ENCODE results near the gene AURKAIP1.

The AURKAIP1 gene

GRCh38 chr1:1381294-1381693, 6.3 kb upstream of the AURKAIP1 start:
- Histone ChIP-seq H4K20me1 (peaks cover 0 to 63% (median 53%) of the 10 kb centered on the region in 11 experiments; a peak in 19 of 22 replicates), H3K4me3 (no peak overlapping the region), H3K9me3 (replicated peaks in 1 of 11) (no peaks in the 10 kb centered on the region), H3K4me1 (peaks cover 0 to 14% (median 4%) of the 10 kb centered on the region in 10 experiments; a peak in 15 of 20 replicates), H3K9ac (no peak overlapping the region; a peak in 2 of 22 replicates), H3K36me3 (peaks cover 38 to 74% (median 56%) of the 10 kb centered on the region in 11 experiments), H3K27ac (no peak overlapping the region), H3K4me2 (no peak overlapping the region), H3K27me3 (no peaks in the 10 kb centered on the region)
- TF ChIP-seq Cebpa-rat (IDR thresholded peaks at IDR 0.05) = no peak

GRCh38 chr1:1380860-1381259, 5.9 kb upstream of the AURKAIP1 start:
- no peak for TF ChIP-seq Cebpa-rat (IDR thresholded peaks at IDR 0.05)

GRCh38 chr1:1377540-1378205, 2.7 kb upstream of the AURKAIP1 start:
- Histone ChIP-seq H3K36me3 (peaks cover 32 to 57% (median 47%) of the 10 kb centered on the region in 11 experiments), H3K4me1 (peaks cover 21 to 27% (median 25%) of the 10 kb centered on the region in 10 experiments), H3K27me3 (no peaks in the 10 kb centered on the region), H3K4me2 (no peak overlapping the region), H3K9ac (0 out of 22 replicates have a peak overlapping the region, but pooled peaks of 1 of the 11 experiments have one; percentile 6), H3K27ac (no peak overlapping the region), H3K9me3 (replicated peaks in 1 of 11) (no peaks in the 10 kb centered on the region), H4K20me1 (peaks cover 0 to 48% (median 40%) of the 10 kb centered on the region in 11 experiments; a peak in 18 of 22 replicates), H3K4me3 (no peak overlapping the region)
- no peak for TF ChIP-seq Cebpa-rat (IDR thresholded peaks at IDR 0.05)

More at GRCh38 chr1:1380860-1381259, 5.9 kb upstream of the AURKAIP1 start:
- no peaks in the 10 kb centered on the region for H3K27me3 ChIP-seq
- no peak overlapping the region for H3K4me3 ChIP-seq
- peaks cover 4 to 18% (median 8%) of the 10 kb centered on the region in 10 experiments; a peak in 18 of 20 replicates for H3K4me1 ChIP-seq
- no peaks in the 10 kb centered on the region for H3K9me3 ChIP-seq (replicated peaks in 1 of 11)
- no peak overlapping the region; a peak in 2 of 22 replicates for H3K9ac ChIP-seq
- no peak overlapping the region for H3K27ac ChIP-seq
- H3K4me2 ChIP-seq = no peak overlapping the region
- peaks cover 0 to 59% (median 48%) of the 10 kb centered on the region in 11 experiments; a peak in 19 of 22 replicates for H4K20me1 ChIP-seq
- peaks cover 34 to 74% (median 56%) of the 10 kb centered on the region in 11 experiments for H3K36me3 ChIP-seq

- Histone ChIP-seq H3K27me3 (no peaks in the 10 kb centered on the region), H3K36me3 (peaks cover 24 to 52% (median 38%) of the 10 kb centered on the region in 11 experiments), H3K9ac (peak overlapping the region in 7 of 11 experiments; percentile 91 to 99 (median 99); a peak in 5 of 22 replicates), H3K27ac (peak overlapping the region in 9 of 11 experiments; percentile 89 to 98 (median 97); a peak in 11 of 22 replicates), H3K9me3 (replicated peaks in 1 of 11) (no peaks in the 10 kb centered on the region), H3K4me3 (peak overlapping the region in 2 of 10 experiments; percentile 94 to 98; a peak in 3 of 20 replicates), H3K4me2 (peak overlapping the region in 10 of 11 experiments; percentile 66 to 98 (median 86); a peak in 18 of 22 replicates), H4K20me1 (peaks cover 2 to 48% (median 41%) of the 10 kb centered on the region in 11 experiments; a peak in 21 of 22 replicates), H3K4me1 (peaks cover 31 to 37% (median 35%) of the 10 kb centered on the region in 10 experiments)
- TF ChIP-seq Cebpa-rat (IDR thresholded peaks at IDR 0.05) = no peak
Observed at GRCh38 chr1:1376551-1377226, 1.7 kb upstream of the AURKAIP1 start.

- Histone ChIP-seq H3K27ac (peak overlapping the region; percentile 89 to 98 (median 95)), H3K27me3 (no peaks in the 10 kb centered on the region), H3K4me2 (peak overlapping the region; percentile 95 to 100 (median 100)), H3K4me3 (peak overlapping the region; percentile 80 to 100 (median 96)), H3K9ac (peak overlapping the region; percentile 91 to 99 (median 98)), H4K20me1 (peaks cover 4 to 45% (median 41%) of the 10 kb centered on the region in 11 experiments; a peak in 21 of 22 replicates), H3K4me1 (peaks cover 46 to 57% (median 56%) of the 10 kb centered on the region in 10 experiments), H3K9me3 (replicated peaks in 1 of 11) (no peaks in the 10 kb centered on the region), H3K36me3 (peaks cover 8 to 34% (median 20%) of the 10 kb centered on the region in 11 experiments)
- no peak for TF ChIP-seq Cebpa-rat (IDR thresholded peaks at IDR 0.05)
Observed at GRCh38 chr1:1374589-1374928, 448 bp downstream of the AURKAIP1 start.

GRCh38 chr1:1373815-1374588, 1.0 kb downstream of the AURKAIP1 start:
- H3K27me3 ChIP-seq = no peaks in the 10 kb centered on the region
- peak overlapping the region; percentile 89 to 98 (median 95) for H3K27ac ChIP-seq
- H3K4me1 ChIP-seq = peaks cover 46 to 62% (median 59%) of the 10 kb centered on the region in 10 experiments
- peaks cover 8 to 34% (median 20%) of the 10 kb centered on the region in 11 experiments for H3K36me3 ChIP-seq
- H4K20me1 ChIP-seq = peaks cover 4 to 45% (median 41%) of the 10 kb centered on the region in 11 experiments; a peak in 21 of 22 replicates
- TF ChIP-seq Cebpa-rat (IDR thresholded peaks at IDR 0.05) = no peak
- peak overlapping the region; percentile 80 to 100 (median 96) for H3K4me3 ChIP-seq
- H3K4me2 ChIP-seq = peak overlapping the region; percentile 95 to 100 (median 100)
- H3K9me3 ChIP-seq (replicated peaks in 1 of 11) = no peaks in the 10 kb centered on the region
- peak overlapping the region; percentile 91 to 99 (median 98) for H3K9ac ChIP-seq

GRCh38 chr1:1373051-1373814, 1.8 kb downstream of the AURKAIP1 start:
- peaks cover 4 to 45% (median 41%) of the 10 kb centered on the region in 11 experiments; a peak in 21 of 22 replicates for H4K20me1 ChIP-seq
- H3K36me3 ChIP-seq = peaks cover 8 to 34% (median 20%) of the 10 kb centered on the region in 11 experiments
- H3K4me2 ChIP-seq = peak overlapping the region; percentile 95 to 100 (median 100)
- no peak for TF ChIP-seq Cebpa-rat (IDR thresholded peaks at IDR 0.05)
- peaks cover 46 to 62% (median 59%) of the 10 kb centered on the region in 10 experiments for H3K4me1 ChIP-seq
- no peaks in the 10 kb centered on the region for H3K27me3 ChIP-seq
- H3K9ac ChIP-seq = peak overlapping the region; percentile 91 to 99 (median 98)
- peak overlapping the region; percentile 80 to 100 (median 96); a peak in 19 of 20 replicates for H3K4me3 ChIP-seq
- peak overlapping the region in 6 of 11 experiments; percentile 80 to 97 (median 94); a peak in 9 of 22 replicates for H3K27ac ChIP-seq
- H3K9me3 ChIP-seq (replicated peaks in 1 of 11) = no peaks in the 10 kb centered on the region

All from BLaER1 treated with 17β-estradiol and CSF1 and Interleukin-3, amounts not matched to agents 10 nM and 100 nM (cell line).